LHCN-M2 (cell line): ENCODE measurements around the gene ARHGAP42. TPM values are rescaled to one million over a fixed set of nuclear protein-coding genes. Genes with fewer than 3 reads are reported as not detected.

Experiments used
- DNase-seq: peaks from one replicate; pipeline ENCODE4 v3.0.0-alpha.2; 2012; ENCODE audit warnings: low read depth
- total RNA-seq: library from RNA; depleted of rRNA; stranded (reverse); fragments of >200 nt; gene quantifications from 2 replicates; pipeline ENCODE4 v1.2.3, GENCODE V29; 2014

Gene ARHGAP42
- total RNA-seq, 1 experiment from 2014 or later, result 10.3 TPM

DNA sequence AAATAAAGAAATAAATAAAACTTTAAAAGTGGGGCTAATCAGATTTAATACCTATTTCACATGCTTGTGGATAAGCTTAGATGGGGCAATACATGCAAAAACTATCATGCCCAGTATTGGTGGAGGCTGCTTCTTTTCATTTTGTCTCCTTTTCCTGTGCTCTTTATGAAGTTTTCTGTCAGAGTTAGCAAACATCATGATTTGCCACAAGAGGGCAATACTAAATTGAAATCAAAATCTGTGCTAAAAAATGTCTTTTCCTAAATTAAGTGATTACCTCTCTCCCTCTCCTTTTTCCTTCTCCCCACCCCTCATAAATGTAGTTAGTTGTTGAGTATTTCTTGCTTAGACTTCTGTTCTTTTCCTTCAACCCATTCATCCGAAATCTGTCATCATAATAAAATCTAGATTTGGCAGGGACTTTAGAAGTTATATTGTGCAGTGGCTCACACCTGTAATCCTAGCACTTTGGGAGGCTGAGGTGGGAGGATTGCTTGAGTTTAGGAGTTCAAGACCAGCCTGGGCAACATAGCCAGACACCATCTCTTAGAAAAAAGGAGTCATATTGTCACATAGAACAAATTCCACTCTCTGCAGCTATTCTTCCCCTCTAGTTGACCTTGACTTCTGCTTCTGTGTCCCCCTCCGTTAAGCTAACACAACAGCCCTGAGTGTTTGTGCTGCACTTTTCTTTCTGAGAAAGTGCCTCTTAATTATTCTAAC lies 4.7 kb upstream of the ARHGAP42 start:
- peak; percentile 50 for DNase-seq

DNA sequence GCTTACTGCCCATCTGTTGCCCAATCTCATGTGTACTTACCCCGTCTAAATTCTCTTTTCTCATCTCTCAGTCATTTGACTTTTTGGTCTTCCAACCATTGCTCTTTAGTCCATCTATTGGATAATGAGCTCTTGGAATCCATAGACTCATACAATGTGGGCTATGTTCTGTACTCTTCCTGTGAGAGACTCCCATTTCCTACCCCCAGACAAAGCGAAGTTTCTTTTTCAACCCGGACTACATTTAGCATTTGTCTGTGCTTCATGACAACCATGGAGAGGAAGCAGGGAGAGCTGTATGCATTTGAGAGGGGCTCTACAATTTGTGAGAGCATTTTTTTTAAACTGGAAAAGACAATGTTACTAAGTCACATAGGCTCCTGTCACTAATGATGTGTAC lies 4.0 kb upstream of the ARHGAP42 start:
- no peak for DNase-seq

DNA sequence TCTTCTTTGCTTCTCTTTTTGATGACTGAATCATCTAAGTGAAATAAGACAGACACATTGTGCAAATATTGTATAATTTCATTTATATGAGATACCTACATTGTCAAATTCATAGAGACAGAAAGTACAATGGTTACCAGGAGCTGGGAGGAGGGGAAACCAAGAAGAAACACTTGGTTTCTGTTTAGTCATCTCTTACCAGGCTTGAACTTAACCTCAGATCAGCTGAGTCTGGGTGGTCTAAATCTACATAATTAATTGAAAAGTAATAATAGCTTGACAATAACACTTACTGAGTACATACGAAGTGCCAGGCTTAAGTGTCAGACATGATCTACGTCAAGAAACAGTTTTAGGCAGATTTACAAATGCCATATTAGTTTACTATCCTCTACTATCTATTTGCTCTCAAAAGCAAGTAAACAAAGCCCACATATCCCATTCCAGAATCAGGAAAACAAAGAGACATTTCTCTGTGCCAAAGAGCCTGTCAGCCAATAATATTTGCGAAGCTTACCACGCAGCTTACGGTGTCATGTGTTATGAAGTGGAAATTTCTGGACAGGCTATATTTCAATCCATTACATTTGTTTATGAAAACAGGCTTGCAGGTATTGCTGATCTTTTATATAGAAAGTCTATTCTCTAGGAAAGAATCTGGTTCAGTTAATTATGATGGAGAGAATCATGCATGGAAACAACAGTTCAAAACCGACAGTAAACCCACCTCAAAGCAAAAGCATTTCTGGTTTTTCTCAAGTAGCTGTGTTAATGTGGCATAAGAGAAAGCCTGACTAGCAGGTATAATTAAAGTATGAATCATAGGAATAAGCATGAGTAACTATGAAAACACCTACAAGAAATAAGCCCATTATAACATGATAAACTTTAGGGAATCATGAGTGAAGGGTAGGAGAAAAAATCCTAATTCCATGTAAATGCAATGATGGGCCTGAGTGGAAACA lies 2.7 kb upstream of the ARHGAP42 start:
- no peak for DNase-seq

DNA sequence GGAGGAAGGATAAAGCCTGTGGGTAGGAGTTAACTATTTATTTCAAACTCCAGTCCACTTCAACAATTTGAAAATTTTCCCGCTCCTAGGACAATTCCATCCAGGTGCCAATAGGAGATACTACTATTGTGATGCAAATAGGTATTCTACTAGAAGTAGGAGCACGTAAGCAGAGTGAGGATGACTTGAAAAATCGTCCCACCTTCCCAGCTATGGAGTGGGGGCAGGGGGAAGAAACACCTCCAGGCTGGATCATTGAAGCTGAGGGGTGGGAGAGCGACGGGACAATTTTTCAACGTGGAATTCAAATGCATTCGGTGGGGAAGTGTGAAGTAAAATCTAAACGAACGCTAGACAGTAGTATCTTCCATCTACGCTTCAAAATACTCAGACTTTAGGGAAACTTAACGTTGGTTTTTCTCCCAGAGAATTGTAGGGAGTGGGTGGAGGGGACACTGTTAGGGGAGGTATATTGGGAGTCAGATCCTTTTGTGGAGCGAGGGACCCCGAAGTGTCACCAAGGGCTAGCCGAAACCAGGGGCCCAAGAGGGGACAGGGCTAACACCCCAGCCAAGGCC lies 523 bp upstream of the ARHGAP42 start:
- no peak for DNase-seq

DNA sequence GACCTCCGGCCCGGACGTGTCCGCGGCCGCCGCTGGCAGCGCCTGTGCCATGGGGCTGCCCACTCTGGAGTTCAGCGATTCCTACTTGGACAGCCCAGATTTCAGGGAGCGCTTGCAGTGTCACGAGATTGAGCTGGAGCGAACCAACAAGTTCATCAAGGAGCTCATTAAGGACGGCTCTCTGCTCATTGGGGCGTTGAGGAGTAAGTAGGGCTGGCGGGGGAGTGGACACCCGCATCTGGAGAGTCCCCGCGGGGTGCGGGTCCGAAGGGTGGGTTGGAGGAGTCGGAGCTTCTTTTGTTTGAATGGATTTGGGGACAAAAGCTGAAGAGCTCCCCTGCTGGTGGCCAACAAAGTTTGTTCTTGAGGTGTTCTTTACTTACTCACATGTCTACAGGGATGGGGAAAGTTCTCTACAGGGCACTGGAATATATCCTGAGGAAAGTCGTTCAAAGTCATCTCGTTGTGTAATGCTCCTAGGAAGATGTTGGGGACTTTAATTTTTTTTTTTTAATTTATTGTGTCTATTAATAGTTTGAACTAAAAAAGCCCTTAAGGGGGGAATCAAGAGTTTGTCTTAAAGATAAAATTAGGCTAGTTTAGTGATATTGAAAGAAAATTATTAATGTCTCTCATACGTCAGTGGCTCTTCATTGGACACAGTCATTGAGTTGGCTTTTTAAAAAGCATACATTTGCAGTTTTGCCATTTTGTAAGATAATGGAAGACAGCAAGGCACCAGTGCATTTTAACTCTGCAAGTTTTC lies 725 bp downstream of the ARHGAP42 start:
- peak; percentile 82 for DNase-seq

DNA sequence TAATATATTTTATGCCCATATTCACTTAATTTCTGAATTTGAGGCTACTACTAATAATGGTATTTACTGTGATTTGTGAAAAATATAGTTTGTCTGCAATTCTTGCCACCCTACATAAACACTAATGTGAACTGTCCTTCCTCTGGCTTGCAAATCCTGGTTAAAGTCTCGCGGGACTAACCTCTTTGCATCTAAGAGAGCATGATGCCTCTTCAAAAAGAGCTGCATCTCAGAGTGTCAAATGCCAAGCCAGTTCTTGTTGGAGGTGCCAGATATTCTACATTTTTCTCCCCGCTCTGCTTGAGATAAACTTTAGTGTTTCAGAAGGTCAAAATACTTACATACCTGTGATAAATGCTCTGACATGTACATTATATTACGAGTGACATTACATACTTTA lies 2.1 kb downstream of the ARHGAP42 start:
- DNase-seq, result no peak

- DNase-seq, result no peak
Measured at GRCh38 chr11:100691896-100692653, 5.0 kb downstream of the ARHGAP42 start.

DNA sequence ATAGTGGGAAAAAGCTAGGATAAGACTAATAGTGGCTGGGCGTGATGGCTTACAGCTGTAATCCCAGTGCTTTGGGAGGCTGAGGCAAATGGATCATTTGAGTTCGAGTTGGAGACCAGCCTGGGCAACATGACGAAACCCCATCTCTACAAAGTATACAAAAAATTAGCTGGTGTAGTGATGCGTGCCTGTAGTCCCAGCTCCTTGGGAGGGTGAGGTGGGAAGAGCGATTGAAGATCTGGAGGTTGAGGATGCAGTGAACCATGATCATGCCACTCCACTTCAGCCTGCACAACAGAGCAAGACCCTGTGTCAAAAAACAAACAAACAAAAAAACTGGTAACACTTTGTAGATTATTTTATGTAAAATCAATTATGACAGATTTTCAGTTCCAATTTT lies 8.8 kb downstream of the ARHGAP42 start:
- no peak for DNase-seq

DNA sequence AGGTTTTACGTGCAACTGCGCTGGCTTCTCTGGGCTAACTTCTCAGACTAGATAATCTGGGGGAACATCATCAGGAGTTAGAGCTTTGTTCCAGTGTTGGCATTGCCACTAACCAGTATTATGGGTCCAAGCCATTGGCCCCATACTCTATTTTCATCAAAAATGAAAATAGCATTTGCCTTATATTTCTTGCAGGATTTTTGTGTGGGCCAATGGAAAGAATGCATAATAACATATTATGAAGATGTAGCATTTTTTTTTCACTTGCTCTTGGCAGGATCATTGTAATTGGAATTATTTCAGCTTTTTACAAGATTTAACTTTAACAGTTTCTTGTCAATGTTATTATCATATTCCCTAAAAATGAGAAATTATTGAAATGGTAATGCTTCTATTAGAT lies 16.1 kb downstream of the ARHGAP42 start:
- no peak for DNase-seq

DNA sequence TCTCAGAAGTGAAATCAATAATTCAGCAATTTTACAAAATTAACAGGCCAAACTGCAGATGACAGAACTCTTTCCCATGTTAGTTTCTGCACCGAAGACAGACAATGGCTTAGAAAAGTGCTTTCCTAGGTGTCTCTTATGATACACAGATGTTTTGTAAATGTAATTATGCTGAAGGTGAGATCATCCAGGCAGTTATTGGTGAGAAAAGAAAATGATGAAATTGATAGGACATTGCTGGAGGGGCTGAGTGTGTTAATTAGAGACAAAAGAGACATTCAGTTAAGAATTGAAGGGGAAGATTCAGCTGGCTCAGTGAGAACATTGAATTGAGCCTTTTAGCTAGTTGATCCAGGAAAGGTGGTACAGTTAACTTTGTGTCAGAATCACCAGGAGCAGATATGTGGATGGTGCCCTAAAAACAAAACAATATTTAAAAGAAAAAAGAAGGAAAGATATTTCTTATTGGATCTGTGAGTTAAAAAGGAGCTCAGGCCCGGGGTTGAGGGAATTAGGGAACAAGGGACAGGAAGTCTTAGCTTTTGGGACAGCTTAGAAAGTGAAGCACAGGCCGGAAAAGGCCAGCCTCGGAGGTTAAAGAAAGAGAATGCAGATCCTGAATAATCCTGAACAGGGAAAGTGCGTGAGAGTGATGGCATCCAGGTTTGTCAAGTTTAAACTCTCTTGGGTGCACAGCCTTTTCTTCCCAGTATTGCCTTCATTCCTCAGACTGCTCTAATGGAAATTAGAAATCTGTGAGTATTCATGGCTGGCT lies 16.9 kb downstream of the ARHGAP42 start:
- no peak for DNase-seq

- DNase-seq, result no peak
Measured at GRCh38 chr11:100705447-100705846, 18.4 kb downstream of the ARHGAP42 start.

DNA sequence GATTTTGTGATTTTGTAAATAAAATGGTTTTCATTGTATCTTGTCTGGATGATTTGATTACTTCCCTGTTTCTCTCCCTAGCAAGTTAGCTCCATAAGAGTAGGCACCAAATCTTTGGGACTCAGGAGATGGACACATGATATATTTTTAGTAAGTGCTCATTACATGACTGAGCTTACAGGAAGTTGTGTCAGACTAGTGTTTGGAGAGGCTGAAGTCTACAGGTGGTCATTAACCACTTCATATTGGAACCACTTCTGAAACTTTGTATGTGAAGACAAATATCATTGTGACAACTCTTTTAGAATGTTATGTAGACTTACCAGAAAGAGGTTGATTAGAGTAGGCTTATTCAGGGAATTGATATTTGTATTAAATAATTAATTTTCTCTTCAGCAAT lies 19.1 kb downstream of the ARHGAP42 start:
- no peak for DNase-seq

GRCh38 chr11:100709233-100709957 lies 22.3 kb downstream of the ARHGAP42 start:
- peak; percentile 58 for DNase-seq

DNA sequence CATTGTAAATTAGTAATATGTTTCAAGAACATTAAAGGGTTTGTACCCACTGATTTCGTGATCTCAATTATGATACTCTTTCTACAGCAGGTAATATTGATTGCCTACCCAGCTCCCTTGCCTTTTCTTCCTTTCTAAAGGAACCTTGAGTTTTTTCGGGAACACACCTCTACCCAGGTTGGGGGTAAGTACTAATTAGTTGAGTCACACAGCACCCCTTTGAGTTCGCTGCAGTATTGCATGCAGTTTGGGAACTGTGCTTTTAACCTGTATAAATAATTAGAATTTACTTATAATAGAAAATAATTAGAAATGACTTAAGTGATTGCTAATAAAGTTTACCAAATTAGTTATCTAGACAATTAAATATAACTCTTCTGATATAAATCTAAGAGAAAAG lies 24.9 kb downstream of the ARHGAP42 start:
- no peak for DNase-seq

DNA sequence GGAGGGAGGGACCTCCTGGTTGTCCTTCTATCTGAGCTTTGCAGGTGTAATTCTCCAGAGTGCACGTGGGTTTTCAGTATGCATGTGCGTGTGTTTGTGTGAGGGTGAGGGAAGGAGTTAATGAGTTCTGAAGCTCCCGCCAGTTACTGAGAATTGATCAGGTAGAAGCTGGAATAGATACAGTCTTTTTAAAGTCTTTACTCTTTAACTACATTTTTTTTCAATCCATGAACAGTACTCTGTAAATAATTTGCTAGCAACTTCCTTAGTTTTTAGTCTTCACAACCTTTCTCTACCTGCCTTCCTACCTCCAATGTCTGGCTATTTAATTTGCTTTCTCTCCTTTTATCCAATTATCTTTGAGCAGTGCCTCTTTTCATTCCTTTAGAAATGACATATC lies 25.5 kb downstream of the ARHGAP42 start:
- no peak for DNase-seq

DNA sequence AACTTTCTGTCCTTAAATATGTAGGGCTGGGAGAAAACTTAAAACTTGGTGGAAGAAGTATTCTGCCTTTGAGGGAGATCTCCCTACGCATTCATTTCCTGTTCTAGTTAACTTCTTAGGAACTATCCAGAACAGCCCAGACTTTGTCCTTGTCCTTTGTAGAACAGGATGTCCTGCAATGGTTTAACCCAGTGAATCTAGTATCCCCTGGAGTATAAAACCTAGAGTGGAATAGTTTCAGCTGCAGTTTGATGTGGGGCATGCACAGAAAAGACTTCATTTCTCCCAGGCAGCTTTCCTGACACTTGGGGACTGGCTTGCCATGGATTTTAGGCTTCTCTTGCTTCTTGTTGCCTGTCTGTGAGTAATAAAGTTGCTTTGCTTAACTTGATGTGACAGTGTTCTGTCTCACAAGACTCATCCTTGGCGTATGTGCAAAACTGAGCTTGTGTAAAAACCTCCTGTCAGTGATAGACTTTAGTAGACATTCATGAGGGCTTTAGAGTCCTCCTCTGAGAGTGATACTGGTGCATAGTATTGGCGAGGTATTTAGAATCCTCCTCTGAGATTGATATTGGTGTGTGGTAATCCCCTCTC lies 28.2 kb downstream of the ARHGAP42 start:
- DNase-seq, result peak; percentile 16

GRCh38 chr11:100716838-100717237 lies 29.8 kb downstream of the ARHGAP42 start:
- peak; percentile 18 for DNase-seq

GRCh38 chr11:100719362-100719761 lies 32.3 kb downstream of the ARHGAP42 start:
- peak; percentile 66 for DNase-seq

- DNase-seq, result peak; percentile 79
Measured at GRCh38 chr11:100719809-100720221, 32.7 kb downstream of the ARHGAP42 start.
